Measurements from ENCODE around the gene REEP6. TPM values are rescaled to one million over a fixed set of nuclear protein-coding genes. Genes with fewer than 3 reads are reported as not detected.

REEP6 gene
- total and polyA plus RNA-seq, 4 donors: 16.4 to 449 (median 201) TPM

GRCh38 chr19:1474011-1474764, 16.8 kb upstream of the REEP6 start (continued):
- TF ChIP-seq REST (IDR thresholded peaks at IDR 0.05) (no peak), JUND (IDR thresholded peaks at IDR 0.05) (no peak), TAF1 (conservative IDR thresholded peaks at IDR 0.05) (no peak), RAD21 (IDR thresholded peaks at IDR 0.05) (no peak)

GRCh38 chr19:1474765-1475351, 16.1 kb upstream of the REEP6 start:
- peaks cover 0 to 6% (median 0%) of the 10 kb centered on the region in 4 donors for H3K36me3 ChIP-seq (ENCODE audit: control insufficient read depth in 4 of 4, insufficient read depth in 3 of 4, low read depth in 1 of 4, low read length in 3 of 4)
- H3K4me3 ChIP-seq (ENCODE audit: low read depth in 1 of 3, low read length in 3 of 3): no peak overlapping the region
- H3K9me3 ChIP-seq (ENCODE audit: control insufficient read depth in 4 of 4, low read length in 3 of 4): no peaks in the 10 kb centered on the region
- H3K4me1 ChIP-seq (ENCODE audit: control insufficient read depth in 4 of 4, insufficient read depth in 4 of 4, low read length in 3 of 4): peaks cover 14 to 39% (median 29%) of the 10 kb centered on the region in 4 donors
- peaks cover 0 to 7% (median 2%) of the 10 kb centered on the region in 4 donors for H3K27me3 ChIP-seq (ENCODE audit: control insufficient read depth in 4 of 4, insufficient read depth in 4 of 4, low read length in 3 of 4)
- DNase-seq (ENCODE audit: low spot score): no peak
- TF ChIP-seq NR2F2 (IDR thresholded peaks at IDR 0.05) (no peak), TAF1 (conservative IDR thresholded peaks at IDR 0.05) (no peak)
- 94% methylated on average over 26 of the region's 26 CpGs for WGBS
- no peak overlapping the region for H3K27ac ChIP-seq (ENCODE audit: low read depth in 1 of 2, low read length in 2 of 2)
- H3K9ac ChIP-seq (ENCODE audit: low read depth in 1 of 2, low read length in 2 of 2): no peak overlapping the region

- WGBS: 96% methylated on average over 31 of the region's 31 CpGs
- Histone ChIP-seq H3K4me3 (ENCODE audit: low read depth in 1 of 3, low read length in 3 of 3) (no peak overlapping the region), H3K4me1 (ENCODE audit: control insufficient read depth in 4 of 4, insufficient read depth in 4 of 4, low read length in 3 of 4) (peaks cover 3 to 28% (median 19%) of the 10 kb centered on the region in 4 donors), H3K9me3 (ENCODE audit: control insufficient read depth in 4 of 4, low read length in 3 of 4) (no peaks in the 10 kb centered on the region), H3K27ac (ENCODE audit: low read depth in 1 of 2, low read length in 2 of 2) (no peak overlapping the region), H3K36me3 (ENCODE audit: control insufficient read depth in 4 of 4, insufficient read depth in 3 of 4, low read depth in 1 of 4, low read length in 3 of 4) (peaks cover 0 to 6% (median 0%) of the 10 kb centered on the region in 4 donors), H3K27me3 (ENCODE audit: control insufficient read depth in 4 of 4, insufficient read depth in 4 of 4, low read length in 3 of 4) (peaks cover 0 to 6% (median 0%) of the 10 kb centered on the region in 4 donors), H3K9ac (ENCODE audit: low read depth in 1 of 2, low read length in 2 of 2) (no peak overlapping the region)
- TF ChIP-seq REST (IDR thresholded peaks at IDR 0.05) (no peak), YY1 (IDR thresholded peaks at IDR 0.05) (no peak), GABPA (IDR thresholded peaks at IDR 0.05 in 1 of 2, conservative IDR thresholded peaks at IDR 0.05 in 1 of 2) (no peak), SP1 (IDR thresholded peaks at IDR 0.05) (no peak), HNF4G (IDR thresholded peaks at IDR 0.05) (no peak), ATF3 (IDR thresholded peaks at IDR 0.05) (no peak), NR2F2 (IDR thresholded peaks at IDR 0.05) (no peak), FOXA2 (IDR thresholded peaks at IDR 0.05) (no peak), RXRA (IDR thresholded peaks at IDR 0.05) (no peak), ZBTB33 (IDR thresholded peaks at IDR 0.05) (no peak), MAX (IDR thresholded peaks at IDR 0.05) (no peak), CTCF (IDR thresholded peaks at IDR 0.05; ENCODE audit: low read depth, low read length, missing input control) (no peak)
- no peak for DNase-seq (ENCODE audit: low spot score)
These were observed 15.1 kb upstream of the REEP6 start for GRCh38 chr19:1475751-1476437.
